GM19351 (cell line): ENCODE measurements around the gene RPL29.
A peak's percentile ranks its signal among the peaks of the same experiment; 100 is the strongest.
"Not testable (repeated sequence)": the region's sequence is repeated elsewhere in the genome, so short reads cannot be mapped to it uniquely, and the experiment has no call there.

Experiments
- ATAC-seq: cut with Tn5 transposase; IDR thresholded peaks from one replicate; pipeline ENCODE4 v1.9.1; 2021; ENCODE audit warnings: mild to moderate bottlenecking, moderate library complexity; ENCODE audit not compliant: unreplicated experiment

RPL29 gene

GRCh38 chr3:52006017-52006819 lies 10.5 kb upstream of the RPL29 start:
- ATAC-seq: no peak

- ATAC-seq: no peak
Measured at GRCh38 chr3:52005571-52005986, 9.9 kb upstream of the RPL29 start.

GRCh38 chr3:52004906-52005395 lies 9.3 kb upstream of the RPL29 start:
- no peak for ATAC-seq

GRCh38 chr3:52004163-52004787 lies 8.6 kb upstream of the RPL29 start:
- ATAC-seq: no peak

- ATAC-seq: no peak
Measured at GRCh38 chr3:52002748-52003147, 7.1 kb upstream of the RPL29 start.

- peak; percentile 88 for ATAC-seq
Measured at GRCh38 chr3:52001443-52001974, 5.8 kb upstream of the RPL29 start.

GRCh38 chr3:51999846-52000245 lies 4.2 kb upstream of the RPL29 start:
- no peak for ATAC-seq

- no peak for ATAC-seq
Measured at GRCh38 chr3:51998774-51999173, 3.1 kb upstream of the RPL29 start.

GRCh38 chr3:51997935-51998596 lies 2.4 kb upstream of the RPL29 start:
- no peak for ATAC-seq

GRCh38 chr3:51997172-51997571 lies 1.5 kb upstream of the RPL29 start:
- ATAC-seq: no peak

- ATAC-seq: no peak
Measured at GRCh38 chr3:51994530-51994929, 1.2 kb downstream of the RPL29 start.

GRCh38 chr3:51993657-51994056 lies 2.0 kb downstream of the RPL29 start:
- ATAC-seq: not testable (repeated sequence)

- ATAC-seq: no peak
Measured at GRCh38 chr3:51992017-51992682, 3.5 kb downstream of the RPL29 start.

- not testable (repeated sequence) for ATAC-seq
Measured at GRCh38 chr3:51990501-51990971, 5.2 kb downstream of the RPL29 start.

- no peak for ATAC-seq
Measured at GRCh38 chr3:51988286-51989146, 7.2 kb downstream of the RPL29 start.

GRCh38 chr3:51987568-51987967 lies 8.1 kb downstream of the RPL29 start:
- no peak for ATAC-seq

GRCh38 chr3:51986010-51986947 lies 9.4 kb downstream of the RPL29 start:
- no peak for ATAC-seq

GRCh38 chr3:51985063-51985462 lies 10.6 kb downstream of the RPL29 start:
- no peak for ATAC-seq

GRCh38 chr3:51984269-51984647 lies 11.4 kb downstream of the RPL29 start:
- ATAC-seq: no peak
